HG02798 (cell line): ENCODE data around the gene CTU1.

Experiments
- ATAC-seq: cut with Tn5 transposase; IDR thresholded peaks from one replicate; pipeline ENCODE4 v1.9.1; 2021; ENCODE audit warnings: mild to moderate bottlenecking; ENCODE audit not compliant: unreplicated experiment, poor library complexity

The CTU1 gene

DNA sequence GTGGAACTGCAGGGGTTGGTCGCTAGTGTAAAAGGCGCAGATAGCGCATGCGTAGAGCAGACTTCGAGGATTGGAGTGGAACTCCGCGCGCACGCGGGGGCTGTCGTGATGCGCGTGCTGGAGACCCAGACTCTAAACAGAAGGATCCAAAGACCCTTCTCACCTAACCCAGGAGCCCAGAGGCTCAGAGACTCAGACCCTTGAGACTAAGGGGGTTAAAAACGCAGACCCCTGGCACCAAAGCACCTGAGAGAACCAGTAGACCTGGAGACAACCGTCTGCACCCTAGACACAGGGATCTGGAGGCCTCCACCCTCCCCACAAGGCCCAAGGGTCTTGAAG, 567 bp upstream of the CTU1 start:
- ATAC-seq, result peak; percentile 37

DNA sequence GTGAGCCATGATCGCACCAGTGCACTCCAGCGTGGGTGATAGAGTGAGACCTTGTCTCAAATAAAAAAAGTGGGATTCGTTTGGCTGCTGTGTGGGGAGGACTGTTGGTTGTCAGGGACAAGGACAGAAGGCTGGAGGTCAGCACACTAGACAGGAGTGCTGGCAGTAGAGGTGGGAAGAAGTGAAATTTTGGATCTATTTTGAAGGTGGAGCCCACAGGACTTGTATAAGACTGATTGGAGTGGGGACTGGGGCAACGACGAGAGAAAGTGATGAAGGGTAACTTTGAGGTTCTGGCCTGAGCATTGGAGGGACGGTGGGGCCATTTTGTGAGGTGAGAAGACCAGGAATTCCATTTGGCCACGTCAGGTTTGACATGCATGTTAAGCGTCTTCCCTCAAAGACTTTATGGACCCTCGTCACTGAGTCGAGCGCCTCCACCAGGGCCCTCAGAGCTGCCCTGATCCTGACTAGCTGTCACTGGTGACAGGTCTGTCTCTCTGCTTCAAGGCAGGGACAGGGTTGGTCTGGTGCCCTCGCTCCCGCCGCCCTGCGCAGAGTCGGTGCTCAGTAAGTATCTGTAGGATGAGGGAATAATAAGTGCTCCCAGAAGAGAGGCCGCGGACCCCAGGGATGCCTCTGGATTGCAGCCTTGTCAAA, 673 bp downstream of the CTU1 start:
- no peak for ATAC-seq

DNA sequence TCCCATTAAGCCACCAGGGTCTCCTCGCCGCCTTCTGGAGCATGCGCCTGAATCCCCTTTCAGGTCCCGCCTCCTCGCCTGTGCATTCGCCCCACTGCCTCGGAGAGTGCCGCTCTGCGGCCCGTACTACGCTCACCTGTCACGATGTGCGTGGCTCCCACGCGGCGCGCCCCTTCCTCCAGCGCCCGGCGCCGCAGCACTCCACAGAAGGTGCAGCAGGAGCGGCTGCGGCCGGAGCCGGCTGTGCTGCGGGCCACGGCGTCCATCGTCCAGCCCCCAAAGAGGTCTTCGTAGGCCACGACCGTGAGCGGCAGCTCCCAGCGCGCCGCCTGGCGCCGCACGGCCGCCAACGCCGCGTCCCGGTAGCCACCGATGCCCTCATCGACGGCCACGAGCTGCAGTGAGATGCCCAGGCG, 4.3 kb downstream of the CTU1 start:
- ATAC-seq, result no peak

DNA sequence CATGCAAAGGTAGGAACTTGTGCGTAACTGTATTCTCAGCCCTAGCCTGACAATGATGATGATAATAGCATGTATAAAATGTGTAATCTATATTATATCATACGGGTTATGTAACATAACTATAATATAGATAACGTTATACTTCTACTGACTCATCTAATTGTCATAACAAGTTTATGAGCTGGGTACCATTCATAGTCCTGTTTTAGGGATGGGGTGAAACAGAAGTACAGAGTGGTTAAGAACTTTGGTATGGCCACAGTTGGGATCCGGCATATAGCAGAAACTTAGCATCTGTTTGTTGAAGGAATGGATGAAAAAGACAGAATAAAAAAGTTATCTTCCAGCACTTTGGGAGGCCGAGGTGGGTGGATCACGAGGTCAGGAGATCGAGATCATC, 5.2 kb downstream of the CTU1 start:
- ATAC-seq, result no peak

DNA sequence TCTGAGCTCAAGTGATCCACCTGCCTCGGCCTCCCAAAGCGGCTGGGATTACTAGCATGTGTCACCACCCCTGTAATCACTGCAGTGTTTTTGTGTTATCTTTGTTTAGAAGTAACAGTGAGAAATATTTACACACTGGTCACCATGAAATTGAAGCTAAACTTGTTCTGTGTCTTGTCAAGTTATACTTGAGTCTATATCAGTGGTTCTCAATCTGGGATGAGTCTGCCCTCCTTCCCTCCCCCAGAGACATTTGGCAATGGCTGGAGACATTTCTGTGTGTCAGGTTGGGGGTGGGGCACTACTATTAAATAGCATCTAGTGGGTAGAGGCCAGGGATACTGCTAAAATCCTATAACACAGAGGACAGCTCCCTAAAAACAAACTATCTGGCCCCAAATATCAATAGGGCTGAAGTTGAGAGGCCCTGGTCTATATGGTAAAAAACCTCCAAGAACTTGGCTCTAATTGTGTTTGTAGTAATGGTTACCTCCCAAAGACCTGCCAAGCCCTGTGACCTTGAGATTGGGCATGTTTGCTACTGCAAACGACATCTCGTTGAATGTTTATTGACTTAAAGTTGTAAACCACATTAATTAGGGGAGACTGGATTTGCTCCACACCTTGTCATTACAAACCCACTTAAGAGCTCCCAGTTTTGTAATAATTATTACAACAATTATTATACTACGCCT, 6.9 kb downstream of the CTU1 start:
- no peak for ATAC-seq

DNA sequence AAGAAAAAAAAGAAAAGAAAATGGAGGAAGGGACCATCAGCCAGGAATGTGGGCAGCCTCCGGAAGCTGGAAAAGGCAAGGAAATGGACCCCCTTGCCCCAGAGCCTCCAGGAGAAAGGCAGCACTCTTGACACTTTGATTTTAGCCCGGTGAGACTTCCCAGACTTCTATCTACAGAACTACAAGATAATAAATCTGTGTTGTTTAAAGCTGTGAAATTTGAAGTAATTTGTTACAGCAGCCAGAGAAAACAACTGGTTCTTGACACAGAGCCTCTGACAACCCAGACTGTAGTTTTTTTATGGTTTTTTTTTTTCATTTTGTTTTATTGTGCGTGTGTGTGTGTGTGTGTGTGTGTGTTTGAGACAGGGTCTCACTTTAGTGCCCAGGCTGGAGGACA, 7.6 kb downstream of the CTU1 start:
- no peak for ATAC-seq

DNA sequence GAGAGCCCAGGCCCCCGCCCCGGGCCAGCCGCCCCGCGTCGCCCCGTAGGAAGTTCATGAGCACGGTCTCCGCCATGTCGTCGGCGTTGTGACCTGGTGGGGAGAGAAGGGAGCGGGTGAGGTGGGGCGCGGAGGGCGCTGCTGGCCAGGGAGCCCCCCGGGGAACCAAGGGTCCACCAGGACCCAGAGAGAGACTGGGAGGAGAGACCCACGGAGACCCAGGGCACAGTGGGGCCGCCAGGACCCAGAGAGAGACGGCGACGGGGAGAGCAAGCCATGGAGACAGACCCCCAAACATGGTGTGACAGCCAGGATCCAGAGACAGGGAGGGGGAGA, 9.2 kb downstream of the CTU1 start:
- no peak for ATAC-seq

DNA sequence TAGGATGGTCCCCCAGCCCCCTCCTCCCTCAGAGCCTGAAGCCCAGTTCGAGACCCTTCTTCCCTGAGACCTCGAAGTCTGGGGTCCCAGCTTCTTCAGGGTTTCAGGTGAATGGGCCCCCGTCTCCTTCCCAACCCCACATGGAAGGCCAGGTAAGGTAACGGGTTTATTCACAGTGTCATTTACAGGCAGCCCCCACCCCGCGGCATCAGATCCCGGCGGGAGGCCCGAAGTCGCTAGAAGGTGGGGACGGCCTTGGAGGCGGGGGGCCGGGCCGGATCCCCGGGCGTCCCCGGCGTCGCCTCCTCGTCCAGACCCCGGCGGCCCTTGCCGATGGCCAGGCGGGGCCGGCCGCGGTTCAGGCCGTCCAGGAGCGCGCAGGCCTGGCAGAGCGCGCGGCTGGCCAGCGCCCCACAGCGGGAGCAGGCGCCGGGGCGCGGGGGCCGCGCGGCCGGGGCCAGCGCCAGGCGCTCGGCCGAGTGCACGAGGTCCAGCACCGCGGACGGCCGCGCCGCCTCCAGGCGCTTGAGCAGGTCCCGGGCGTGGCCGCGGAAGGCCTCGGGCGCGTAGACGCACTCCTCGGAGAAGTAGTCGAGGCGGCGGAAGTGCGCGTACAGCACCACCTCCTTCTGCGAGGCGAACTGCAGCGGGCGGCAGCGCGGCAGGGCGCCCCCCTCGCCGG, 9.7 kb downstream of the CTU1 start:
- ATAC-seq, result no peak

DNA sequence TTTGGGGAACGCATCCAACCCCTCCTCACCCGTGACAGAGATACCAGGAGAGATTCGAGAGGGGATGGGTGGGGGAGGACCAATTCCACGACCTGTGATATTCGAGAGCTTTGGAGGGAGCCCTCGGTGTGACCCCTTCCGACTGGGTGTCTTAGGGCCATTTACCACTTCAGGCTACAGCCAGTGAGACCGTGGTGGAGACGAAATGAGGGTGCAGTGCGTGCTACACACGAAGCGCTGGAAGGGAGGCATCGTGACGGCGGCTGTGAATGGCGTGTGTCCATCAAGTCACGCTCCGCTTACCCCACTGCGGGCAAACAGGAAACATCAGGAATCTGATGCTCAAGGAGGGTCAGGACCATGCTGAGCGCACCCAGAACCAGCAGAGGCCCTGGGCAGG, 10.4 kb downstream of the CTU1 start:
- no peak for ATAC-seq

DNA sequence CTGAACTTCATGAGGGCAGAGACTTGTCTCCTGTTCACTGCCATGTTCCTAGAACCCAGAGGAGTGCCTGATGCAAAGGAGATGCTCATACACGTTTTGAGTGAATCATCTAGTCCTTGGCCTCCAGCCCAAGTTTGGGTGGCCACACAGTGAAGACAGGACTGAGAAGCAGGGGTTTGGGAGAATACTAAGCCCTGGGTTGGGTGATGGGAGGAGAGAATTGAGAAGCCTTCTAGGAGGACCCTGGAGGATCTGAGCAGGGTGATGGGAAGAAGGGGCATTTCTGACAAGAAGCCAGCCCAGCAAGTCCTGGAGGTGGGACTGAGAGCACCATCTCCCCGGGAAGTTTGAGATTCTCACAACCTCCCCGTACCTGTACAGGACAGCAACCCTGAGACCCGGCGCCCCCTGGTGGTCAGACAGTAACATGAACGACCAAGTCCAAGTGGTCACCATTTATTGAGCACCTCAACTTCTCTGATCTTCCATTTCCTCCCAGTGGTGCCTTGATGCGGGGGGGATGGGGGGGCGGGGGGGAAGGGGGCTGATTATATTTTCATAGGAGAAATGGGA, 11.0 kb downstream of the CTU1 start:
- ATAC-seq, result no peak

DNA sequence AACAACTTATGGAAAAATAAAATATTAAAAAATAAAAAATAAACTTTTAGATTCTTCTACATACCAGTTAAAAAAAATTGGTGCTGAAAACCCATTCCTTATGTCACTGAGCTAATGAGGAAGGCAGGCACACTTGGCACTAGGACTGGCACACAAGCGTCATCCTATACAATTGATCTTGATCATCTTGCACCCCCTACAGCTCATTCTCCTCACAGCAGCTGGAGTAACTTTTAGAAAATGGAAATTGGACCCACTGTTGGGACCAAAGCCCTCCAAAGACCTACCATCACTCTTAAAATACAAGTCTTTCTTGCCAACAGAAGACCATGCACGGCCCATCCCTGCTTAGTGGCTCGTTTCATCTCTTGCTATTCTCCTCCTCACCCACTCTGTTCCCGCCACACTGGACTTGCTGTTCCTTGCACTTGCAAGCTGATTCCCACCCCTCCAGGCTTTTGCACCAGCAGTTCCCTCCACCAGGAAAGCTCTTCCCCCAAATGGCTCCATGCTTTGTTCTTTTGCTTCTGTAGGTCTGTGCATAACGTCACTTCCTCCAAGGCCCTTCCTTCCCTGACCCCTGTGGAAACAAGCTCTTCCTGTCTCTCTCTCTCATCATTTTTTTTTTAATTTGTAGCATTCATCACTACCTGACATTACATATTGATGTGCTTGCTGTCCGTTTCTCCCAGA, 11.6 kb downstream of the CTU1 start:
- no peak for ATAC-seq

DNA sequence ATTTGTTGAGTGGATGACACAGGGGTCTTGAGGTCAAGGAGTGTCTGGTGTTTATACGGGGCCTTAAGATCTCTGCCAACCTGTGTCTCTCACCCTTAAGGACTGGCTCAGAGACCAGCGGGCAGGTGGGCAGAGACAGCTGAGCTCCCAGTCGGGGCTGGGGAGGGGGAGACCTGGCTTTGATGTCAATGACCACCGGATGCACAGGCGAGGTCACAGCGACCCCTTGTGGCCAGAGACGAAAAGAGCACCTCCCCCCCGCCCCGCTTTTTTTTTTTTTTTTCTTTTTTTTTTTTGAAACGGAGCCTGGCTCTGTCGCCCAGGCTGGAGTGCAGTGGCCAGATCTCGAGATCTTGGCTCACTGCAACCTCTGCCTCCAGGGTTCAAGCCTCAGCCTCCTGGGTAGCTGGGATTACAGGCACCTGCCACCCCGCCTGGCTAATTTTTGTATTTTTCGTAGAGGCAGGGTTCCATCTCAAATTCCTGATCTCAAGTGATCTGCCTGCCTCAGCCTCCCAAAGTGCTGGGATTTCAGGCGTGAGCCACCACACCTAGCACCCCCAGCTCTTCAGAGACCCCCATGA, 13.4 kb downstream of the CTU1 start:
- no peak for ATAC-seq

DNA sequence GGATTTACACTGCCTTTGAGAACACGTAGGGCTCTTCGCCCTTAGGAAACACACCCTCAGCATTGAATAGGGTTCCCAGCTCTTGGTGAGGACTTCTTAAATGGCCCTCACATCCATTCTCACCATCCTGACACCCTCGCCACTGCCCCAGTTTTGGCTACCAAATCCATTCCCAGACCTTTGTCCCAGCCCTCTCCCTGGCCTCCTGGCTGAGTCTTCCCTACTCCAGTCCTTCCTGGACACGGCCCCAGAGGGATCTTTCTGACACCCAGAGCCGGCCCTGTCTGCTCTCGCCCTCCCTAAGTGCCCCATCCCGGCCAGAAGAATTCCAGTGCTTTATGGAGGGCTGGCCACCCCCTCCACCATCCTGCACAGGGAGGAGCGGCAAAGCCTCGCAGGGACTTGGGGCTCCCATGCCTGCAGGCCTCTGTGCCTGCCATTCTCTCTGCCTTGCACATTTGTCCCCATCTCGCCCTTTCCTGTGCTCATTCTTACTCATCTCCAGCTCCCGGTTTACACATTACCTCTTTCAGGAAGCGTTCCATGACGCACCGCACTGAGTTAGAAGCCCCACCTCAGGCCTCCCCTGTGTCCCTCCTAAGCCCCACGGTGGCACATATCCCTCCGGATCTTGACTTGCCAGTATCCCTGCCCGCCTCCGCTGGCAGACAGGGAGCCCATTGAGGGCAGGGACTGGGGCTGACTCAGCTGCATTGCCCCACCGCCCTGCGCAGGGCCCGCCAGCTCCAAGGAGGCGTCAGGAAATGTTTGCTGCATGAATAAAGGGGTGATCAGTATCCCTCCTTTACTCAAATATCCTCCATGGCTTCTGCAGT, 14.5 kb downstream of the CTU1 start:
- ATAC-seq, result no peak

DNA sequence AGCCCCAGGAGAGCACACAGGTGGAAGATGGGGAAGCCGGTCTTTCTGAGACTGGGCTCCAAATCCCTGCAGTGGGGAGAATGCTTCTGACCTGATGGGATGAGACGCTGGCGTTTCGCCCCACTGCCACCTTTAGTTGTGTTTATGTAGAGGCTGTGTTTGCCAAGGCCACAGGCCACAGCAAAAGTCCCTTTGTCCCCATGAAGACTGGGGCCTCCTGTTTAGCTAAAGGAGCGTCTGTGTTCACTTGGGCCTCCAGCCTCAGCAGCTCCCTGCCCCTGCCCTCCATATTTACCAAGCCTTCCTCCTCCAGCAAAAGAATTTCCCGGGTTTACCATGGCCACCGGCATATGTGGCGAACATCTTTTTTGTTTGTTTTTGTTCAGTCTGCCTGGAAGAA, 15.1 kb downstream of the CTU1 start:
- no peak for ATAC-seq

DNA sequence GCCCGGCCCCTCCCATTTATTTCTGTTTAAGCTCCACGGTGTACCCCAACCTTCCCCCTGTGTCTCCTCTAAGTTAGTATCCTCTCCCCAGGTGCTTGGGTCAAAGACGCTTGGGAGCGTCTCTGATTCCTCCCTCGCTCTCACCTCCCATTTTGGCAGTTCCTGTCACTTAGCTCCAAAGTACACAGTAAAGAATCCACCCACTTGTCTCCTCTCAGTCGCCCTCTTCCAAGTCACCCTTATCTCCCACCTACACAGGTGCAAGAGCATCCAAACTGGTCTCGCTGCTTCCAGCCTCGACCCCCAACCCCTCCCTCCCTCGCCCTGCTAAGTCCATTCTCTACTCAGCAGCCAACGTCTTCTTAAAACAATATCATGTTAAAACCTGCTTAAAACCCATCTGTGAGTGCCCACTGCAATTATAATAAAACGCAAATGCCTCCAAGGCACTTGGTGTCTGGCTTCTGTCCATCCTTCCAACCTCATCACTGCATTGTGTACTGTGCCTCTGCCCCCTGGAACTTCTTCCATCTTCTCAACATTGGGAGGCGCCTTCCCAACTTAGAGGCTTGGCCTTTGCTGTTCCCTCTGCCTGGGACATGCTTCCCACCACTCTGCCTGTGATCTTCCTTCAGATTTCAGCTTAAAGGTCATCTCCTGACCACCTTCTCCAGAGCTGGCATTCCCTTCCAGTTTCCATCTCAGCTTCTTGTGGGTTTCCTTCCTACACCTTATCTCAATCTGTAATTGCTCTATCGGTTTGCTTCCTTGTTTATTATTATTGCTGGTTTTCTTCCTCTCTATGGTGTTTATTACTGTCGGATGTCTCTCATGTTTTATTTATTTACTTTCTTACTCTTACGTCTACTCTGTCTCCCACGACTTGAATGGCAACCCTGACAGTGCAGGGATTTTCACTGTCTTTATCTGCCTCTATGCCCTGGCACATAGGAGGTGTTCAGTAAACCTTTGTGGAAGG, 16.0 kb downstream of the CTU1 start:
- ATAC-seq, result no peak

DNA sequence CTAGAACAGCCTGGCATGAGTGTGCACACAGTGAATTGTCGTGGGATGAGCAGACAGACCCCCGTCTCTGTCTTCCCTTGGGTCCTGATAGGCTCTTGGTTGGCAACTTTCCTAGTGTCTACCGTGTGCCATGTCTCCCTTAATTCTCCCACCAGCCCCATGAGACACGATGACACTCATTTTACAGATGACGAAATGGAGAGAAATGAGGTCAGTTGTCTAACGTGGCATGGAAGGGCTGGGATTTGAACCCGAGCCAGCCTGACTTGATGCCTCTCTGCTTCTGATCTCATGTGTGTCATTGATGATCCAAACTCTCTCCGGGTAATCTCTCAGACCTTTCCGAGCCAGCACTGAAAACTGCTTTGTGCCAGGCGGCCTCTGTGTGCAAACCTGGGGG, 17.1 kb downstream of the CTU1 start:
- no peak for ATAC-seq

DNA sequence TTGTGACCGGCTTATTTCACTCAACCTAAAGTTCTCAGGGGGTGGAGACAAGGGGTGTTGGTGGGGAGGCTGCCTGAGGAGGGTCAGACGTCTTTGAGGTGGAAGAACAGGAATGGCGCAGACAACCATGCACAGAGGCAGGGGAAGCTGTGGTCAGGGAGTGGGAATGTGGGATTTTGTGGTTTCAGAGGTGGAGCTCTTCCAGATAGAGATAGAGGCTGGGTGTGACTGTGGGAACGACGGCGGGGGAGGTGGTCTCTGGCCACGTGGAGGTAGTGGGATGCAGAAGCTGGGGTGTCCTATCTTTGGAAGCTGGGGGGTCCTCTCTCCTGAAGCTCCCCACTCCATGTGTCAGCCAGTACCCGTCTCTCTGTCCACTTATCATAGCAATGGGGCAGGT, 17.7 kb downstream of the CTU1 start:
- no peak for ATAC-seq

DNA sequence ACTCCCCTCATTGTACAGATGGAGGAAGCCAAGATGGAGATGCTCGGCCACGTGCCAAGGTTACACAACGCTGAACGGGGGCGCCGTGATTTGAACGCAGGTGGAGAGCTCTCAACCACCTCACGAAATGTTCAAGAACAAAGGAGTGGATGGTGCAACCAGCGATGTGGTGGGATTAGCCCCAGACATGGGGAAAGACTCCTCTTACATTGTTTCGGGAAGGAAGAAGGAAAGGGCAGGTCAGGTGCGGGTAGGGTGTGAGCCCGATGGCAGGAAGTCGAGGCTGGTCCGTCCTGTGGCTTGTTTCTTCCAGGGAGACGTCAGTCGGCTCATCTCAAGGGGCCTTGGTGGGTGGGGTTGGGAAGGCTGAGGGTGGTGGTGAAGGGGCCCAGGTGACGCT, 18.4 kb downstream of the CTU1 start:
- no peak for ATAC-seq
